Measurements from ENCODE around the gene R3HDM1.

DNA sequence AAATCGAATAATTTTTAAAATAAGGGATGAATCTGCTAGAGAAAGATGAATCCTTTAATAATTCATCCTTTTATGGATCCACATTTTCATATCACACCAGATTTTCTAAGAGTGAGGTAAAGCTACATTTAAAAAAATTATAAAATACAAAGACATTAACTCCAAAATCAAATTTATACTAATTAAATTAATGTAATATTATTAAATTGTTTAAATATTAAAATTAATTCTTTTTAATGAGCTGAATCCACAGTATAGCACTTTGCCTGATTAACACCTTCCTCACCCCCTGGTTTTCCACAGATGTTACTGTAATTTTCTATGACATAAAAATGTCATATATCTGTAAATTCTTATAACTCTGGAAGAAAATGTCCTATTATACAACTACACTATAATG is 26.5 kb upstream of the R3HDM1 start:
- TF ChIP-seq CTCF (IDR thresholded peaks at IDR 0.05) (no peak), POLR2A (IDR thresholded peaks at IDR 0.05) (no peak)

All from thyroid gland (tissue), 4 donors.